H9 (cell line): Measurements from ENCODE around the gene SPATA16. TPM values are rescaled to one million over a fixed set of nuclear protein-coding genes. Genes with fewer than 3 reads are reported as not detected.
"Not testable (repeated sequence)": the region's sequence is repeated elsewhere in the genome, so short reads cannot be mapped to it uniquely, and the experiment has no call there.

Experiments used
- DNase-seq: peaks from one replicate; pipeline ENCODE4 v3.0.0-alpha.2; 2017
- H2AFZ ChIP-seq: one replicate; pipeline ENCODE4 v1.6.1; 2013; ENCODE audit warnings: mild to moderate bottlenecking, low read length, control low read depth, moderate library complexity
- H2AK5ac ChIP-seq: 2 replicates; pipeline ENCODE4 v1.6.1; 2013; ENCODE audit warnings: low read length, control low read depth, mixed read lengths; ENCODE audit not compliant: insufficient read length
- H2BK120ac ChIP-seq: one replicate; pipeline ENCODE4 v1.6.1; 2013; ENCODE audit warnings: low read depth, mild to moderate bottlenecking, low read length, control low read depth, inconsistent platforms; ENCODE audit not compliant: poor library complexity, severe bottlenecking
- H2BK12ac ChIP-seq: 2 replicates; pipeline ENCODE4 v1.6.1; 2013; ENCODE audit warnings: low read length, control low read depth, mixed read lengths, low read depth; ENCODE audit not compliant: insufficient read length
- H2BK15ac ChIP-seq: 2 replicates; pipeline ENCODE4 v1.6.1; 2013; ENCODE audit warnings: low read depth, low read length, control low read depth
- H2BK20ac ChIP-seq: one replicate; pipeline ENCODE4 v1.6.1; 2013; ENCODE audit warnings: low read depth, mild to moderate bottlenecking, low read length, control low read depth, inconsistent platforms; ENCODE audit not compliant: poor library complexity, severe bottlenecking
- H2BK5ac ChIP-seq: 2 replicates; pipeline ENCODE4 v1.6.1; 2013; ENCODE audit warnings: low read length, control low read depth, mixed read lengths; ENCODE audit not compliant: insufficient read length
- H3K14ac ChIP-seq: 2 replicates; pipeline ENCODE4 v1.6.1; 2013; ENCODE audit warnings: low read length, control low read depth; ENCODE audit not compliant: insufficient read depth
- H3K18ac ChIP-seq: 2 replicates; pipeline ENCODE4 v1.6.1; 2013; ENCODE audit warnings: low read depth, mild to moderate bottlenecking, mixed read lengths, low read length, control low read depth; ENCODE audit not compliant: insufficient read length
- H3K23ac ChIP-seq: 2 replicates; pipeline ENCODE4 v1.6.1; 2013; ENCODE audit warnings: low read length, control low read depth, mixed read lengths, low read depth; ENCODE audit not compliant: insufficient read length
- H3K23me2 ChIP-seq: 2 replicates; pipeline ENCODE4 v1.6.1; 2013; ENCODE audit warnings: low read depth, mild to moderate bottlenecking, mixed read lengths, low read length, control low read depth; ENCODE audit not compliant: insufficient read length, poor library complexity, severe bottlenecking
- H3K27ac ChIP-seq: 2 replicates; pipeline ENCODE4 v1.5.1; 2013; ENCODE audit warnings: low read length, control low read depth, mixed read lengths, low read depth; ENCODE audit not compliant: insufficient read length
- H3K27me3 ChIP-seq: 2 replicates; pipeline ENCODE4 v1.6.1; 2013; ENCODE audit warnings: low read length, control low read depth, inconsistent platforms; ENCODE audit not compliant: insufficient read depth
- H3K4ac ChIP-seq: 2 replicates; pipeline ENCODE4 v1.6.1; 2013; ENCODE audit warnings: low read depth, mild to moderate bottlenecking, control low read depth, inconsistent platforms, low read length, moderate library complexity
- H3K4me1 ChIP-seq: 2 replicates; pipeline ENCODE4 v1.6.1; 2013; ENCODE audit warnings: low read length, control low read depth, inconsistent platforms; ENCODE audit not compliant: insufficient read depth
- H3K4me2 ChIP-seq: 2 replicates; pipeline ENCODE4 v1.6.1; 2013; ENCODE audit warnings: low read length, control low read depth, mixed read lengths; ENCODE audit not compliant: insufficient read length, insufficient read depth
- H3K56ac ChIP-seq: 2 replicates; pipeline ENCODE4 v1.6.1; 2013; ENCODE audit warnings: low read depth, mild to moderate bottlenecking, mixed read lengths, low read length, control low read depth; ENCODE audit not compliant: insufficient read length
- H3K79me1 ChIP-seq: 2 replicates; pipeline ENCODE4 v1.6.1; 2013; ENCODE audit warnings: low read depth, mild to moderate bottlenecking, moderate library complexity, low read length, control low read depth, inconsistent platforms; ENCODE audit not compliant: insufficient read depth, poor library complexity, severe bottlenecking
- H3K79me2 ChIP-seq: 2 replicates; pipeline ENCODE4 v1.6.1; 2013; ENCODE audit warnings: low read length, control low read depth, inconsistent platforms; ENCODE audit not compliant: insufficient read depth
- H3K9ac ChIP-seq: 2 replicates; pipeline ENCODE4 v1.6.1; 2013; ENCODE audit warnings: low read length, control low read depth, mixed read lengths; ENCODE audit not compliant: insufficient read length; ENCODE audit errors: extremely low read depth
- H3K9me3 ChIP-seq: one replicate; pipeline ENCODE4 v1.6.1; 2013; ENCODE audit warnings: low read depth, low read length, inconsistent platforms; ENCODE audit not compliant: control insufficient read depth
- H3T11ph ChIP-seq: one replicate; pipeline ENCODE4 v1.6.1; 2013; ENCODE audit warnings: mild to moderate bottlenecking, low read length, control low read depth, inconsistent platforms
- H4K20me1 ChIP-seq: one replicate; pipeline ENCODE4 v1.6.1; 2013; ENCODE audit not compliant: control insufficient read depth, insufficient read length, insufficient read depth
- H4K5ac ChIP-seq: 2 replicates; pipeline ENCODE4 v1.6.1; 2013; ENCODE audit warnings: low read depth, mild to moderate bottlenecking, mixed read lengths, low read length, control low read depth; ENCODE audit not compliant: insufficient read length
- H4K8ac ChIP-seq: replicated peaks from 2 replicates; pipeline ENCODE4 v1.6.1; 2013; ENCODE audit warnings: low read length, control low read depth, mixed read lengths, low read depth; ENCODE audit not compliant: insufficient read length
- H4K91ac ChIP-seq: 2 replicates; pipeline ENCODE4 v1.6.1; 2013; ENCODE audit warnings: low read depth, mild to moderate bottlenecking, moderate library complexity, mixed read lengths, low read length, control low read depth; ENCODE audit not compliant: insufficient read length
- H3K27ac Mint-ChIP-seq, 3 experiments: 2 replicates in 2 of 3; 3 replicates in 1 of 3; pipeline ENCODE4 v1.8.0; 2020 to 2021; ENCODE audit warnings: mixed read lengths in 3 of 3, mild to moderate bottlenecking in 1 of 3, moderate library complexity in 1 of 3
- H3K27me3 Mint-ChIP-seq: 2 replicates; pipeline ENCODE4 v1.8.0; 2021; ENCODE audit warnings: low read depth, mild to moderate bottlenecking, moderate library complexity, mixed read lengths
- H3K36me3 Mint-ChIP-seq, 3 experiments: 2 replicates in 2 of 3; 3 replicates in 1 of 3; pipeline ENCODE4 v1.8.0; 2020 to 2021; ENCODE audit warnings: low read depth in 3 of 3, mixed read lengths in 3 of 3; ENCODE audit not compliant: insufficient read depth in 1 of 3
- H3K4me1 Mint-ChIP-seq, 2 experiments: 2 replicates each; pipeline ENCODE4 v1.8.0; 2020; ENCODE audit warnings: mixed read lengths in 2 of 2
- H3K4me3 Mint-ChIP-seq, 2 experiments: 2 replicates in 1 of 2; 3 replicates in 1 of 2; pipeline ENCODE4 v1.8.0; 2020 to 2021; ENCODE audit warnings: mild to moderate bottlenecking in 2 of 2, mixed read lengths in 2 of 2, moderate library complexity in 1 of 2
- H3K9me3 Mint-ChIP-seq, 2 experiments: 2 replicates in 1 of 2; 3 replicates in 1 of 2; pipeline ENCODE4 v1.8.0; 2020; ENCODE audit warnings: mild to moderate bottlenecking in 2 of 2, mixed read lengths in 2 of 2, moderate library complexity in 1 of 2
- CTCF ChIP-seq: fragments of 200-600 bp; sonication (generic); conservative IDR thresholded peaks from 3 replicates; pipeline ENCODE4 v1.8.0; 2021; ENCODE audit warnings: antibody characterized with exemption, mild to moderate bottlenecking
- WGBS: extraction: QIAGEN DNeasy Blood & Tissue Kit; methylation state at CpG from one replicate; pipeline ENCODE4 v1.1.7; 2013; ENCODE audit warnings: missing lambda C conversion rate, low lambda C conversion rate, mixed read lengths; ENCODE audit not compliant: insufficient read length; ENCODE audit errors: extremely low coverage; 5-methylcytosine and 5-hydroxymethylcytosine counted together
- total RNA-seq: library from RNA; stranded (reverse); gene quantifications from 2 replicates; pipeline ENCODE4 v1.2.1, GENCODE V29; 2021

The SPATA16 gene
- total RNA-seq, 1 experiment from 2014 or later = not detected

- peaks cover 0 to 9% (median 7%) of the 10 kb centered on the region in 3 experiments; a peak in 4 of 7 replicates for H3K36me3 Mint-ChIP-seq
- H3K56ac ChIP-seq = no peak overlapping the region
- H2BK5ac ChIP-seq = no peak overlapping the region
These were observed 272.3 kb downstream of the SPATA16 start for GRCh38 chr3:172868582-172869200.

GRCh38 chr3:172866726-172867350 is 274.2 kb downstream of the SPATA16 start:
- H3K23ac ChIP-seq, H3K4me2 ChIP-seq, H3K27ac Mint-ChIP-seq, H2BK5ac ChIP-seq, H2AK5ac ChIP-seq, H2BK15ac ChIP-seq, H3K27me3 ChIP-seq, H3K4me3 Mint-ChIP-seq, H2BK20ac ChIP-seq, H3K4me1 Mint-ChIP-seq, H3K18ac ChIP-seq, H3K14ac ChIP-seq, H2AFZ ChIP-seq, H4K5ac ChIP-seq, DNase-seq, H3K4ac ChIP-seq, H3K27ac ChIP-seq, H3K9ac ChIP-seq, H3K27me3 Mint-ChIP-seq, H2BK12ac ChIP-seq, H2BK120ac ChIP-seq, H3K4me1 ChIP-seq, H4K20me1 ChIP-seq, H3K56ac ChIP-seq, H3K79me2 ChIP-seq, H3K9me3 ChIP-seq, H3K23me2 ChIP-seq, H3K79me1 ChIP-seq, H4K91ac ChIP-seq, H4K8ac ChIP-seq, H3T11ph ChIP-seq: not testable (repeated sequence)
- no CpG with 5 or more reads among the region's 38 CpGs for WGBS
- Mint-ChIP-seq H3K36me3 (peaks cover 2 to 15% (median 9%) of the 10 kb centered on the region in 3 experiments; a peak in 6 of 7 replicates), H3K9me3 (peaks cover 4 to 15% of the 10 kb centered on the region in 2 experiments; a peak in 4 of 5 replicates)

More at GRCh38 chr3:172868582-172869200, 272.3 kb downstream of the SPATA16 start:
- no peak overlapping the region for H4K5ac ChIP-seq
- H4K91ac ChIP-seq = no peak overlapping the region
- H3K23ac ChIP-seq = no peak overlapping the region
- H2AFZ ChIP-seq = no peak overlapping the region
- H4K8ac ChIP-seq = no peak overlapping the region
- H3K4me1 Mint-ChIP-seq = no peaks in the 10 kb centered on the region
- H3K79me1 ChIP-seq = no peaks in the 10 kb centered on the region
- no peaks in the 10 kb centered on the region for H3K23me2 ChIP-seq
- no peak overlapping the region for H3T11ph ChIP-seq
- H3K27ac Mint-ChIP-seq = no peak overlapping the region
- H3K4me2 ChIP-seq = no peak overlapping the region
- peaks cover 0 to 10% of the 10 kb centered on the region in 2 experiments; a peak in 3 of 5 replicates for H3K9me3 Mint-ChIP-seq
- H3K4me3 Mint-ChIP-seq = no peak overlapping the region
- DNase-seq = no peak
- H3K27me3 ChIP-seq = no peaks in the 10 kb centered on the region
- H3K9me3 ChIP-seq = no peaks in the 10 kb centered on the region
- H3K4ac ChIP-seq = no peak overlapping the region
- WGBS = no CpG with 5 or more reads among the region's 2 CpGs
- no peak overlapping the region for H3K27ac ChIP-seq
- H2AK5ac ChIP-seq = no peak overlapping the region
- no peak overlapping the region for H3K18ac ChIP-seq
- H3K4me1 ChIP-seq = no peaks in the 10 kb centered on the region
- no peak for TF ChIP-seq CTCF
- H3K27me3 Mint-ChIP-seq = no peaks in the 10 kb centered on the region
- no peaks in the 10 kb centered on the region for H4K20me1 ChIP-seq
- no peak overlapping the region for H3K9ac ChIP-seq
- H2BK15ac ChIP-seq = no peak overlapping the region
- no peaks in the 10 kb centered on the region for H3K79me2 ChIP-seq
- H3K14ac ChIP-seq = no peak overlapping the region
- H2BK120ac ChIP-seq = no peak overlapping the region
- H2BK20ac ChIP-seq = no peak overlapping the region
- no peak overlapping the region for H2BK12ac ChIP-seq
